Psoas muscle (tissue), 8 donors: Measurements from ENCODE around the gene SOX2. TPM values are rescaled to one million over a fixed set of nuclear protein-coding genes. Genes with fewer than 3 reads are reported as not detected.

Experiments used
- ATAC-seq, 4 donors: fragments of 200-7000 bp; cut with Tn5 transposase; one replicate each; pipeline ENCODE4 v1.9.1; 2020; ENCODE audit warnings: moderate library complexity in 3 of 4, mild to moderate bottlenecking in 2 of 4
- DNase-seq, 2 donors: peaks; one replicate each; pipeline ENCODE4 v3.0.0-alpha.2; 2020
- H3K27ac ChIP-seq: fragments of 200-600 bp; one replicate; pipeline ENCODE4 v1.8.0; 2022
- H3K27me3 ChIP-seq, 3 donors: fragments of 200-600 bp in 1 of 3; one replicate each; pipeline versions ENCODE4 v1.6.1 to v1.8.0; 2013 to 2022; ENCODE audit warnings: low read length in 2 of 3, mild to moderate bottlenecking in 2 of 3, moderate library complexity in 1 of 3; ENCODE audit not compliant: insufficient read depth in 3 of 3
- H3K36me3 ChIP-seq, 2 donors: fragments of 200-600 bp in 1 of 2; one replicate each; pipeline versions ENCODE4 v1.6.1 to v1.8.0; 2013 to 2022; ENCODE audit warnings: low read depth in 1 of 2, mild to moderate bottlenecking in 1 of 2, moderate library complexity in 1 of 2; ENCODE audit not compliant: insufficient read depth in 1 of 2
- H3K4me1 ChIP-seq: fragments of 200-600 bp; one replicate; pipeline ENCODE4 v1.8.0; 2022
- H3K4me3 ChIP-seq: fragments of 200-600 bp; one replicate; pipeline ENCODE4 v1.8.0; 2022; ENCODE audit warnings: mild to moderate bottlenecking
- H3K9me3 ChIP-seq: fragments of 200-600 bp; one replicate; pipeline ENCODE4 v1.8.0; 2022
- CTCF ChIP-seq: fragments of 200-600 bp; IDR thresholded peaks from one replicate; pipeline ENCODE4 v1.8.0; 2022; ENCODE audit warnings: antibody characterized with exemption
- WGBS, 3 donors: extraction: QIAGEN DNeasy Blood & Tissue Kit; methylation state at CpG; one replicate each; pipeline versions ENCODE4 v1.1.6 to v1.1.7; 2013; 5-methylcytosine and 5-hydroxymethylcytosine counted together
- intact Hi-C, 2 donors: fragments of 100-400 bp; cut with DNase I; formaldehyde crosslinking; loops; one replicate each; pipeline versions ENCODE4 v1.11.0 to v1.14.2; 2022
- polyA plus RNA-seq, 3 donors: library from polyadenylated mRNA; stranded (reverse); fragments of 200-250 nt; gene quantifications; one replicate each; pipeline ENCODE4 v1.2.3, GENCODE V29; 2013
- total RNA-seq, 4 donors: library from RNA; stranded (reverse); fragmentation: NEBNext Ultra II Directional in 2 of 4; extraction: Animal tissue kit (Norgen Biotek cat#: 25700) in 2 of 4; gene quantifications; one replicate each; pipeline versions ENCODE4 v1.2.1 to v1.2.4, GENCODE V29; 2021 to 2023
- donor health status: healthy with polysubstance abuse.
- donor health status: DM: no; HTN: no; CAD: no; lungs with moderate emphysema.
- donor health status: Bipolar disorder and iron deficiency.
- donor health status: healthy.
- donor health status: DM: yes; HTN: yes; CAD: no.
- donor health status: DM: no; HTN: no; CAD: no.
- donor health status: DM: no; HTN: no; CAD: no.
- donor health status: DM: yes; HTN: yes; CAD: no.

SOX2 gene
- total and polyA plus RNA-seq, 7 donors: 0.03 to 0.09 (median 0.05) TPM; not detected in 4

- Histone ChIP-seq H3K27me3 (peaks cover 25 to 100% (median 28%) of the 10 kb centered on the region in 3 donors), H3K27ac (no peak overlapping the region), H3K9me3 (no peaks in the 10 kb centered on the region), H3K4me1 (no peaks in the 10 kb centered on the region), H3K36me3 (no peaks in the 10 kb centered on the region), H3K4me3 (no peak overlapping the region)
- DNase-seq (no peak), ATAC-seq (no peak)
- TF ChIP-seq CTCF: no peak
- 5 to 10% (median 7%) methylated on average over 11 of the region's 11 CpGs for WGBS, 3 donors
- intact Hi-C loops: no loop called here
Observed at GRCh38 chr3:181713280-181713647, 1.5 kb downstream of the SOX2 start.

DNA sequence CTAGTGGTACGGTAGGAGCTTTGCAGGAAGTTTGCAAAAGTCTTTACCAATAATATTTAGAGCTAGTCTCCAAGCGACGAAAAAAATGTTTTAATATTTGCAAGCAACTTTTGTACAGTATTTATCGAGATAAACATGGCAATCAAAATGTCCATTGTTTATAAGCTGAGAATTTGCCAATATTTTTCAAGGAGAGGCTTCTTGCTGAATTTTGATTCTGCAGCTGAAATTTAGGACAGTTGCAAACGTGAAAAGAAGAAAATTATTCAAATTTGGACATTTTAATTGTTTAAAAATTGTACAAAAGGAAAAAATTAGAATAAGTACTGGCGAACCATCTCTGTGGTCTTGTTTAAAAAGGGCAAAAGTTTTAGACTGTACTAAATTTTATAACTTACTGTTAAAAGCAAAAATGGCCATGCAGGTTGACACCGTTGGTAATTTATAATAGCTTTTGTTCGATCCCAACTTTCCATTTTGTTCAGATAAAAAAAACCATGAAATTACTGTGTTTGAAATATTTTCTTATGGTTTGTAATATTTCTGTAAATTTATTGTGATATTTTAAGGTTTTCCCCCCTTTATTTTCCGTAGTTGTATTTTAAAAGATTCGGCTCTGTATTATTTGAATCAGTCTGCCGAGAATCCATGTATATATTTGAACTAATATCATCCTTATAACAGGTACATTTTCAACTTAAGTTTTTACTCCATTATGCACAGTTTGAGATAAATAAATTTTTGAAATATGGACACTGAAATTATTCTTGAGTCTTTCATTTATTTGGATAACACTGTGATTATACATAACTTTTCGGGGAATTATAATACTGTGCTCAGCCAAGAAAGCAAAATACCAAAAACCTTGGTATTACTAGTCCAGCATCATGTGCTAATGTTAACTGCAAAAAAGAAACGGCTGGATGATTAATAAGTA, 2.2 kb downstream of the SOX2 start:
- no peak overlapping the region for H3K4me3 ChIP-seq
- ATAC-seq (no peak), DNase-seq (no peak)
- H3K4me1 ChIP-seq: no peaks in the 10 kb centered on the region
- no peak overlapping the region for H3K27ac ChIP-seq
- H3K36me3 ChIP-seq: no peaks in the 10 kb centered on the region
- no peaks in the 10 kb centered on the region for H3K9me3 ChIP-seq
- 20 to 25% (median 24%) methylated on average over 13 of the region's 13 CpGs for WGBS, 3 donors
- peaks cover 28 to 100% (median 31%) of the 10 kb centered on the region in 3 donors for H3K27me3 ChIP-seq
- intact Hi-C loops: no loop called here
- TF ChIP-seq CTCF: no peak

DNA sequence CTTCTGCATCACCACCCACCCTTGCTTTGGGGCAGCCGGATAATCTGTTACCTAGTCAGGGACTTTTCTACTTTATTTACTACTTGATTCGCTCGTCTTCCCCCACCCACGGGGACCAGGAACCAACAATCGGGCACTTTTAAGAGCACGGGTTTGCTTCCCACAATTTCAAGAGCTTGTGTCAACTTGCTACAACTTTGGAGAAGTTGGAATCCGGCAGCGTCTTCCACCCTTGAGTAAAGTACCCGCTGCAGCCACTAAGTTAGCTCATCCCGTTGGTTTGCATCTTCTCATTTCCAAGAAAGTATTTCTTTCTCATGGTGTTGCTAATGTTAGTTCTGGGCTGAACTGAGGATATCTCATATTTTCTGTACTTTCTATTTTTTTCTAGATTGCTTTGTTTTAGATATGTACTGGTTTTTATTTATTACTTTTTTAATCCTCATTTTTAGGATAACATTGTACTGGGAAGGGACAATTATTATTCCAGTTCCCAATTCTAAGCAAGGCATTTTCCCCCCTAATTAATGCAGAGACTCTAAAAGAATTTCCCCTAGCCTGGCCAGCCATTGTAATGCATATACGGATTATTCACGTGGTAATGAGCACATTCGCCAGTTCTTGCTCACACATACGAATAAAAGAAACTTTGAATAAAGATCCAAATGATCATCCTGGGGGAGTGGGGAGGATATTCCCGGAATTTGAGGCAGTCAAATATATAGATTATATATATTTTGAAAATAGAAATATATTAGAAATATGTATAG, 4.0 kb downstream of the SOX2 start:
- no peaks in the 10 kb centered on the region for H3K36me3 ChIP-seq
- H3K27ac ChIP-seq: no peak overlapping the region
- intact Hi-C loops: no loop called here
- DNase-seq (no peak), ATAC-seq (no peak)
- no peaks in the 10 kb centered on the region for H3K9me3 ChIP-seq
- TF ChIP-seq CTCF: no peak
- WGBS, 3 donors: 13 to 24% (median 20%) methylated on average over 15 of the region's 15 CpGs
- H3K4me3 ChIP-seq: no peak overlapping the region
- peaks cover 27 to 100% (median 35%) of the 10 kb centered on the region in 3 donors for H3K27me3 ChIP-seq
- H3K4me1 ChIP-seq: no peaks in the 10 kb centered on the region

DNA sequence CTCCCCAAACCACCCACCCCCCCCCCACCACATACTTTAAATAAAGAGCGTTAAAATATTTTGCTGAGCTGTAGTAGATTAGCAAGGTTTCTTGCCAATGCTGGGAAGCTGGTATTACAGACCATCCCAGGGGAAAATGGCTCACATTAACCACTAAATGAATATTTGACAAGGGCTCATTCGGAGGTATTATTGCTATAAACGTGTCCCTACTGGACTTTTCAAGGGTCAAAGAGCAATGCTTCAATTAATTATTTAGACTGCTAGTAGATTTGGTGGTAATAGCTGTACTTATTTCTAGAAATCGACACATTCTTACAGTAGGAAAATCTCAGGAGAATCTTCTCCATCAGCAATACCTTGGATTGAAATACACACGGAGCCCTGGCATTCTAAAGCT, 5.2 kb downstream of the SOX2 start:
- no peak for ATAC-seq
- Histone ChIP-seq H3K27ac (no peak overlapping the region), H3K9me3 (no peaks in the 10 kb centered on the region), H3K4me1 (no peaks in the 10 kb centered on the region), H3K36me3 (no peaks in the 10 kb centered on the region), H3K4me3 (no peak overlapping the region), H3K27me3 (peaks cover 31 to 100% (median 32%) of the 10 kb centered on the region in 3 donors)
- intact Hi-C loops: no loop called here
- DNase-seq: no peak
- WGBS, 3 donors: 13 to 16% (median 15%) methylated on average over 5 of the region's 5 CpGs
- TF ChIP-seq CTCF: no peak
